GM19193 (cell line): ENCODE results near the gene C1orf185.

Experiments
- POLR2A ChIP-seq: IDR thresholded peaks from 4 replicates; pipeline ENCODE4 v1.6.1; 2011; ENCODE audit not compliant: insufficient read depth, insufficient read length; ENCODE audit errors: extremely low read depth

The C1orf185 gene

DNA sequence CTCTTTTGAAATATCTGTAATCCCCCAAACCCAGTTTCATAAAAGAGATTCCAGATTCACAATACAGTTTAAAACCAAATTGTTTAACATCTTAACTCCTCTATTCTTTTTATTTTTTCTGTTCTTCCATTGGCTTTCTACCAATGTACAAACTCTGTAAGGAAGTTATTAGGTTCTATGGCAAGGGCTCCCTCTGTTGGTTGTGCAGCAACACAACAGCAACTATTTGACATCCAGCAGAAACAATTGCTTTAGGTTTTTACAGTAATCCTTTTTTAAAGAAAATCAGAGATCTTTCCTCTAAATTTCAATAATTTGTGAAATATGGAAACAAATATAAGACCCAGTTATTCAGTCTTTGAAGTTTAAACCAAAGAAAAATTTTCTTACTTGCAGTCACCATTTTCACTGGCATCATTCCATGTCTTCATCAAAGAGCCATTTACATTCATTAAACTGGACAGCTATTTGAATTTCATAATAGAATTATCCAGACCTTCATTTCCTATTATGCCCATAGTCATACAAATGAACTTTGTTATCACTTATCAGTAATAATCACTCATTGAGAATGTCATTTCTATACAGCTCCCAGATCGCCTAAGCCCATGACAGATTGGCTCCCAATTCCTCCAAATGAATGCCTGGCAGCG, 87.5 kb downstream of the C1orf185 start:
- no peak for TF ChIP-seq POLR2A

DNA sequence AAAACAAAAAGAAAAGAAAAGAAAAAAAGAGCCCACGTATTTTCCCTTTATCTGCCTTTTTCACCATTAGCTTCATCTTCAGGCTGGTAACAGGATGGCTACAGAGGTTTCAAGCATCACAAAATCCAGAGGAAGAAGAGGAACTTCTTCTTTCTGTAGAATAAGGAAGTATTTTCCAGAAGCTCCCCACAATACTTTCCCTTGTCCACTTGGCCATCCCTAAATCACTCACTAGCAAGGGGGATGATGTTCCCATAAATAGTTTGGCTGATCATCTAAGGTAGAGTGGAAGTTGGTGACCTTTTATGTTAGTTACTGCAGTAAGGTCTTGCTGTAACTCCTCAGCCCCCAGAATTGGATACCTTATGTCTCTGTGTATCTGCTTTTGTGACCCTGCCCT, 88.9 kb downstream of the C1orf185 start:
- TF ChIP-seq POLR2A, result no peak

- no peak for TF ChIP-seq POLR2A
Observed at GRCh38 chr1:51192213-51192843, 90.3 kb downstream of the C1orf185 start.

DNA sequence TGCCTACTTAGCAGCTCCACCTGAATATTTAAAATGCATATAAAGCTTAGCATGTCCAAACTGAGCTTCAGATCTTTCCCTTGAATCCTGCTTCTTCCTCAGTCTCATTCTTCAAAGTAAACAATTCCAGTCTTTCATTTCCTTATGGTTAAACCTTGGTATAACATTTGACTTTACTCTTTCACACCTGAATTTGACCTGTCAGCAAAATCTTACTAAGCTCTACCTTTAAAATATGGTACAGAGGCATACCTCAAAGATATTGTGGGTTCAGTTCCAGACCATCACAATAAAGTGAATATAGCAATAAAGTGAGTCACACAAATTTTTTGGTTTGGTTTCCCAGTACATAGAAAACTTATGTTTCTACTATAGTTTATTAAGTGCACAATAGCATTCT, 91.5 kb downstream of the C1orf185 start:
- TF ChIP-seq POLR2A, result no peak
